NCI-H1694 (cell line): ENCODE data around the gene OR2V1.
"Not testable (repeated sequence)": the region's sequence is repeated elsewhere in the genome, so short reads cannot be mapped to it uniquely, and the experiment has no call there.

Experiments
- DNase-seq: peaks from one replicate; lab custom pipeline; 2025; lab: John Stamatoyannopoulos, UW

The OR2V1 gene

GRCh38 chr5:181101930-181102674, 28.9 kb downstream of the OR2V1 start:
- not testable (repeated sequence) for DNase-seq

- DNase-seq = not testable (repeated sequence)
These were observed 29.8 kb downstream of the OR2V1 start for GRCh38 chr5:181101030-181101641.

- no peak for DNase-seq
These were observed 30.7 kb downstream of the OR2V1 start for GRCh38 chr5:181100121-181100875.

- no peak for DNase-seq
These were observed 31.3 kb downstream of the OR2V1 start for GRCh38 chr5:181099602-181100086.

GRCh38 chr5:181098762-181099601, 32.0 kb downstream of the OR2V1 start:
- DNase-seq = no peak

- DNase-seq = not testable (repeated sequence)
These were observed 33.0 kb downstream of the OR2V1 start for GRCh38 chr5:181097759-181098491.

- DNase-seq = not testable (repeated sequence)
These were observed 33.6 kb downstream of the OR2V1 start for GRCh38 chr5:181097383-181097753.

- not testable (repeated sequence) for DNase-seq
These were observed 34.1 kb downstream of the OR2V1 start for GRCh38 chr5:181096721-181097382.

- DNase-seq = not testable (repeated sequence)
These were observed 35.8 kb downstream of the OR2V1 start for GRCh38 chr5:181095162-181095561.

GRCh38 chr5:181092428-181092827, 38.5 kb downstream of the OR2V1 start:
- DNase-seq = no peak

- no peak for DNase-seq
These were observed 42.7 kb downstream of the OR2V1 start for GRCh38 chr5:181088289-181088688.

GRCh38 chr5:181087309-181087708, 43.7 kb downstream of the OR2V1 start:
- no peak for DNase-seq

GRCh38 chr5:181086884-181087205, 44.1 kb downstream of the OR2V1 start:
- DNase-seq = no peak

- DNase-seq = no peak
These were observed 44.7 kb downstream of the OR2V1 start for GRCh38 chr5:181086026-181086883.

GRCh38 chr5:181084621-181085195, 46.3 kb downstream of the OR2V1 start:
- DNase-seq = no peak

- DNase-seq = no peak
These were observed 49.0 kb downstream of the OR2V1 start for GRCh38 chr5:181081989-181082388.

- DNase-seq = no peak
These were observed 54.0 kb downstream of the OR2V1 start for GRCh38 chr5:181076920-181077319.
